HCT116 (cell line): ENCODE results near the gene BCL11A. TPM values are rescaled to one million over a fixed set of nuclear protein-coding genes. Genes with fewer than 3 reads are reported as not detected.

Experiments used
- ATAC-seq: fragments of 200-7000 bp; cut with Tn5 transposase; 2 replicates; pipeline ENCODE4 v1.9.1; 2020; ENCODE audit warnings: mild to moderate bottlenecking, moderate library complexity
- BruUV-seq: library from RNA; stranded (reverse); fragments of 400-500 nt; replicated peaks from 2 replicates; lab custom pipeline; 2021; lab: Mats Ljungman, UMichigan
- CTCF ChIA-PET: fragments of 300-600 bp; sonication (Branson Sonifier 250); formaldehyde crosslinking; loops from one replicate; lab custom pipeline; 2021; ENCODE audit warnings: antibody characterized with exemption; lab: Charles Lee
- POLR2A ChIA-PET: fragments of 300-600, 350-600 bp; sonication (Branson Sonifier 250); formaldehyde crosslinking; loops from one replicate; lab custom pipeline; 2021; ENCODE audit warnings: antibody characterized with exemption; lab: Charles Lee
- RAD21 ChIA-PET, 2 experiments: fragments of 300-600 bp; sonication (Branson Sonifier 250); formaldehyde crosslinking; loops; one replicate each; lab custom pipeline; 2023; ENCODE audit warnings: low total read pairs in 2 of 2; ENCODE audit not compliant: uncharacterized antibody in 2 of 2, unreplicated experiment in 2 of 2, low non-redundant PET in 1 of 2; lab: Charles Lee
- DNase-seq: peaks from one replicate; pipeline ENCODE4 v3.0.0-alpha.2; 2010; ENCODE audit warnings: low read depth, low spot score
- H2AFZ ChIP-seq: fragments of 200-600 bp; shearing (Covaris generic), sonication (generic); 2 replicates; pipeline ENCODE4 v1.6.1; 2017; ENCODE audit warnings: low read depth, mixed run types, mixed read lengths, antibody characterized with exemption, low read length; ENCODE audit not compliant: poor library complexity, severe bottlenecking
- H3K27ac ChIP-seq: 2 replicates; pipeline ENCODE4 v1.5.1; 2012; ENCODE audit warnings: low read depth, low read length
- H3K27me3 ChIP-seq: fragments of 200-600 bp; sonication (generic); 2 replicates; pipeline ENCODE4 v1.6.1; 2016; ENCODE audit warnings: mixed run types, low read length, mixed read lengths; ENCODE audit not compliant: insufficient read depth
- H3K36me3 ChIP-seq, 2 experiments: fragments of 200-500 bp in 1 of 2; fragments of 200-600 bp in 1 of 2; sonication (Bioruptor generic) in 1 of 2; sonication (generic) in 1 of 2; 2 replicates each; pipeline versions ENCODE4 v1.5.1 to v1.6.1; 2014 to 2016; ENCODE audit warnings: low read length in 2 of 2, inconsistent platforms in 1 of 2, mixed read lengths in 1 of 2, mixed run types in 1 of 2; ENCODE audit not compliant: insufficient read depth in 2 of 2, control insufficient read depth in 1 of 2
- H3K4me1 ChIP-seq, 2 experiments: fragments of 200-600 bp in 1 of 2; sonication (generic) in 1 of 2; 2 replicates each; pipeline versions ENCODE4 v1.5.1 to v1.6.1; 2012 to 2017; ENCODE audit warnings: low read length in 2 of 2, inconsistent platforms in 1 of 2, mild to moderate bottlenecking in 1 of 2, mixed read lengths in 1 of 2, mixed run types in 1 of 2, moderate library complexity in 1 of 2; ENCODE audit not compliant: insufficient read depth in 2 of 2, control insufficient read depth in 1 of 2
- H3K4me2 ChIP-seq: fragments of 200-600 bp; sonication (generic); 2 replicates; pipeline ENCODE4 v1.6.1; 2017; ENCODE audit warnings: mixed run types, low read length, mixed read lengths
- H3K4me3 ChIP-seq, 2 experiments: fragments of 200-600 bp in 1 of 2; sonication (generic) in 1 of 2; replicated peaks in 1 of 2; 2 replicates each; pipeline ENCODE4 v1.5.1; 2011 to 2016; ENCODE audit warnings: low read length in 2 of 2, control low read depth in 1 of 2, low read depth in 1 of 2, mild to moderate bottlenecking in 1 of 2, mixed read lengths in 1 of 2, mixed run types in 1 of 2
- H3K79me2 ChIP-seq: fragments of 200-600 bp; sonication (generic); 2 replicates; pipeline ENCODE4 v1.6.1; 2017; ENCODE audit warnings: mild to moderate bottlenecking, mixed run types, low read length, moderate library complexity, mixed read lengths; ENCODE audit not compliant: insufficient read depth
- H3K9ac ChIP-seq: fragments of 200-600 bp; sonication (generic); 2 replicates; pipeline ENCODE4 v1.6.1; 2016; ENCODE audit warnings: low read length, mixed read lengths
- H3K9me2 ChIP-seq: fragments of 200-600 bp; sonication (generic), shearing (Covaris generic); 2 replicates; pipeline ENCODE4 v1.6.1; 2017; ENCODE audit warnings: mixed run types, mild to moderate bottlenecking, moderate library complexity; ENCODE audit not compliant: insufficient read depth
- H3K9me3 ChIP-seq, 2 experiments: fragments of 200-500 bp in 1 of 2; fragments of 200-600 bp in 1 of 2; sonication (Bioruptor generic) in 1 of 2; sonication (generic) in 1 of 2; 2 replicates each; pipeline ENCODE4 v1.6.1; 2014 to 2017; ENCODE audit warnings: low read length in 2 of 2, mixed read lengths in 2 of 2, inconsistent platforms in 1 of 2, low read depth in 1 of 2, mild to moderate bottlenecking in 1 of 2, mixed run types in 1 of 2, moderate library complexity in 1 of 2; ENCODE audit not compliant: control insufficient read depth in 1 of 2, insufficient read depth in 1 of 2
- H4K20me1 ChIP-seq: fragments of 200-600 bp; sonication (generic), shearing (Covaris generic); 2 replicates; pipeline ENCODE4 v1.6.1; 2017; ENCODE audit warnings: mixed run types, mild to moderate bottlenecking, moderate library complexity; ENCODE audit not compliant: insufficient read depth
- ATF3 ChIP-seq: IDR thresholded peaks from 2 replicates; pipeline ENCODE4 v1.6.1; 2012
- CEBPB ChIP-seq: IDR thresholded peaks from 2 replicates; pipeline ENCODE4 v1.6.1; 2012; ENCODE audit warnings: low read depth
- EZH2 ChIP-seq: fragments of 200-600 bp; sonication (generic); IDR thresholded peaks from 2 replicates; pipeline ENCODE4 v1.6.1; 2017; ENCODE audit warnings: antibody characterized with exemption, mixed run types
- EZH2phosphoT487 ChIP-seq: fragments of 200-600 bp; IDR thresholded peaks from 2 replicates; pipeline ENCODE4 v1.6.1; 2018; ENCODE audit warnings: antibody characterized with exemption, borderline replicate concordance
- FOSL1 ChIP-seq: IDR thresholded peaks from 2 replicates; pipeline ENCODE4 v1.6.1; 2012; ENCODE audit warnings: low read depth
- POLR2A ChIP-seq: IDR thresholded peaks from 2 replicates; pipeline ENCODE4 v1.7.0; 2011; ENCODE audit warnings: borderline replicate concordance; ENCODE audit not compliant: insufficient read depth, insufficient read length; ENCODE audit errors: extremely low read depth
- SP1 ChIP-seq: IDR thresholded peaks from 2 replicates; pipeline ENCODE4 v1.6.1; 2012; ENCODE audit warnings: low read depth
- TCF7L2 ChIP-seq: IDR thresholded peaks from 2 replicates; pipeline ENCODE4 v1.7.0; 2011; ENCODE audit warnings: borderline replicate concordance, inconsistent platforms; ENCODE audit not compliant: insufficient read depth, insufficient read length; ENCODE audit errors: extremely low read depth
- YY1 ChIP-seq: IDR thresholded peaks from 2 replicates; pipeline ENCODE4 v1.6.1; 2011; ENCODE audit warnings: low read length, low read depth, moderate library complexity, mild to moderate bottlenecking; ENCODE audit not compliant: insufficient replicate concordance; ENCODE audit errors: extremely low read depth
- ZBTB33 ChIP-seq: IDR thresholded peaks from 2 replicates; pipeline ENCODE4 v1.6.1; 2011; ENCODE audit warnings: mild to moderate bottlenecking, low read length, moderate library complexity; ENCODE audit not compliant: insufficient replicate concordance; ENCODE audit errors: extremely low read depth
- ZNF274 ChIP-seq: fragments of 200-500 bp; sonication (Bioruptor generic); IDR thresholded peaks from 2 replicates; pipeline ENCODE4 v1.6.1; 2014; ENCODE audit warnings: mild to moderate bottlenecking, low read depth, low read length, inconsistent platforms
- intact Hi-C: fragments of 100-400 bp; cut with micrococcal nuclease; formaldehyde crosslinking; loops from 2 replicates; pipeline ENCODE4 v1.10.0; 2022
- total RNA-seq: library from RNA; stranded (reverse); gene quantifications from one replicate; pipeline ENCODE4 v1.2.1, GENCODE V29; 2021; ENCODE audit not compliant: unreplicated experiment

BCL11A gene
- total RNA-seq, 1 experiment from 2014 or later, result 0.71 TPM

GRCh38 chr2:60508339-60508917 is 45.0 kb downstream of the BCL11A start:
- TF ChIP-seq CEBPB (no peak), TCF7L2 (no peak), EZH2 (no peak)
- Histone ChIP-seq H3K9me3 (no peaks in the 10 kb centered on the region), H3K9ac (no peak overlapping the region), H4K20me1 (no peaks in the 10 kb centered on the region), H3K27me3 (peaks cover 24% of the 10 kb centered on the region), H3K36me3 (no peaks in the 10 kb centered on the region), H3K4me2 (no peak overlapping the region), H3K4me3 (no peak overlapping the region), H3K79me2 (no peaks in the 10 kb centered on the region), H3K27ac (no peak overlapping the region), H3K9me2 (no peaks in the 10 kb centered on the region), H2AFZ (no peak overlapping the region), H3K4me1 (peaks cover 0 to 6% of the 10 kb centered on the region in 2 experiments; a peak in 1 of 4 replicates)
- POLR2A ChIA-PET, result no interaction called here
- no TSS peak for BruUV-seq
- DNase-seq (no peak), ATAC-seq (no peak)
- CTCF ChIA-PET, result no interaction called here
- RAD21 ChIA-PET, result no interaction called here
- intact Hi-C loops, result no loop called here

DNA sequence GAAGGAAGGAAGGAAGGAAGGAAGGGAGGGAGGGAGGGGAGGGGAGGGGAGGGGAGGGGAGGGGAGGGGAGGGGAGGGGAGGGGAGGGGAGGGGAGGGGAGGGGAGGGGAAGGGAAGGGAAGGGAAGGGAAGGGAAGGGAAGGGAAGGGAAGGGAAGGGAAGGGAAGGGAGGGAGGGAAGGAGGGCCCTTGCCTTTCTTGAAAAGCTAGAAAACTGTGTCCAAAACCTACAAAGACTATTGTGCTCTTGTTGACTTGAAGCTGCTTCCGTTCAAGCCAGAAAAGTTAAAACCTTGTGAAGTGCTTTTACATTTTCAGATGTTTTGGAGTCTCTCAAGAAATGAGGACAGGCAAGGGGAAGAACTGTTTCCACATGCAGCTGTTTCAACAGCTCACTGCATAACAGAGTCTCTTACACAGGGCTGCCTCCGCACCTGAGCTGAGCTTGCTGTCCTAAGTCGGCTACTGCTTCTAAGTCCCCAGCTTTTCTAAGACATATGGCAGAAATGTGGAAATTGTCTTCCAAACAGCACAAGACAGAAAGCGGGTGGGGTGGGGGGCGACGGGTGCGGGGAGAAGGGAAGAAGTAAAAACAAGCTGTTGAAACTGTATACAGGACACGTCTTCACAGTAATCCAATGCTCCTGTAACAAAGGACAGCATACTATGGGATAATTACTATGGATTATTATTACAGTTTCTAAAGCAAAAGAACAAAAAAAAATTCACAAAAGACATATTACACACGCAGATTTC is 46.1 kb downstream of the BCL11A start:
- no peak for ATAC-seq
- peaks cover 0 to under 1% of the 10 kb centered on the region in 2 experiments; a peak in 1 of 4 replicates for H3K4me1 ChIP-seq
- no peaks in the 10 kb centered on the region for H3K79me2 ChIP-seq
- no peak overlapping the region for H3K4me3 ChIP-seq
- H3K9me3 ChIP-seq, result no peaks in the 10 kb centered on the region
- ChIA-PET CTCF (no interaction called here), POLR2A (no interaction called here), RAD21 (interaction anchor here in 1 of 2 experiments (0.7 kb wide), 1 partner anchor 121 kb away, joined by 5 read pairs; no protein-coding TSS in a partner anchor)
- DNase-seq, result no peak
- H4K20me1 ChIP-seq, result no peaks in the 10 kb centered on the region
- H3K9ac ChIP-seq, result no peak overlapping the region
- intact Hi-C loops, result no loop called here
- H2AFZ ChIP-seq, result no peak overlapping the region
- H3K36me3 ChIP-seq, result no peaks in the 10 kb centered on the region
- peaks cover 24% of the 10 kb centered on the region for H3K27me3 ChIP-seq
- TF ChIP-seq ATF3 (no peak), YY1 (no peak), TCF7L2 (no peak), POLR2A (no peak), ZNF274 (no peak), ZBTB33 (no peak), FOSL1 (no peak), SP1 (no peak), EZH2phosphoT487 (no peak), EZH2 (no peak)
- H3K27ac ChIP-seq, result no peak overlapping the region
- BruUV-seq, result no TSS peak
- H3K4me2 ChIP-seq, result no peak overlapping the region
- H3K9me2 ChIP-seq, result no peaks in the 10 kb centered on the region
